GM12878 (cell line): ENCODE measurements around the gene BIRC5. TPM values are rescaled to one million over a fixed set of nuclear protein-coding genes. Genes with fewer than 3 reads are reported as not detected.

Experiments
- ATAC-seq: fragments of 200-7000 bp; cut with Tn5 transposase; 3 replicates; pipeline ENCODE4 v1.9.1; 2020; ENCODE audit warnings: mild to moderate bottlenecking, moderate library complexity
- BruUV-seq: library from RNA; stranded (reverse); fragments of 400-500 nt; replicated peaks from 2 replicates; lab custom pipeline; 2021; lab: Mats Ljungman, UMichigan
- CTCF ChIA-PET: fragments of 300-600 bp; sonication (Branson Sonifier 250); formaldehyde crosslinking; extraction: SDS; loops from one replicate; lab custom pipeline; 2021; ENCODE audit warnings: inconsistent platforms; lab: Yijun Ruan, JAX
- POLR2A ChIA-PET: fragments of 350-600 bp; formaldehyde crosslinking; extraction: SDS; loops from one replicate; lab custom pipeline; 2021; ENCODE audit warnings: inconsistent platforms; lab: Charles Lee
- RAD21 ChIA-PET: fragments of 300-600 bp; sonication (Branson Sonifier 250); formaldehyde crosslinking; loops from one replicate; lab custom pipeline; 2023; ENCODE audit warnings: antibody characterized with exemption; ENCODE audit not compliant: unreplicated experiment; lab: Charles Lee
- SMC1A ChIA-PET: fragments of 300-600 bp; sonication (Branson Sonifier 250); formaldehyde crosslinking; loops from one replicate; lab custom pipeline; 2023; ENCODE audit not compliant: unreplicated experiment, uncharacterized antibody; lab: Charles Lee
- DNase-seq: peaks from one replicate; pipeline ENCODE4 v3.0.0-alpha.2; 2011; ENCODE audit warnings: low read depth, low spot score
- FAIRE-seq: peaks from 3 replicates; lab custom pipeline; 2011; peaks lifted over from hg19 to GRCh38; lab: Jason Lieb, UNC
- H2AFZ ChIP-seq: 2 replicates; pipeline ENCODE4 v1.6.0; 2011; ENCODE audit warnings: low read depth, low read length, control low read depth; ENCODE audit not compliant: control insufficient read depth
- H3K27ac ChIP-seq: 2 replicates; pipeline ENCODE4 v1.5.1; 2011; ENCODE audit warnings: control low read depth; ENCODE audit not compliant: control insufficient read depth, insufficient read depth
- H3K27me3 ChIP-seq, 2 experiments: replicated peaks in 1 of 2; 2 replicates each; pipeline versions ENCODE4 v1.6.0 to v1.6.1; 2011; ENCODE audit warnings: low read length in 1 of 2; ENCODE audit not compliant: control insufficient read depth in 2 of 2, insufficient read depth in 2 of 2
- H3K36me3 ChIP-seq, 2 experiments: 2 replicates each; pipeline ENCODE4 v1.5.1; 2011; ENCODE audit warnings: low read length in 1 of 2; ENCODE audit not compliant: control insufficient read depth in 2 of 2, insufficient read depth in 2 of 2
- H3K4me1 ChIP-seq: 2 replicates; pipeline ENCODE4 v1.6.1; 2011; ENCODE audit warnings: mild to moderate bottlenecking, low read length, moderate library complexity, mixed read lengths; ENCODE audit not compliant: control insufficient read depth, insufficient read depth
- H3K4me2 ChIP-seq: 2 replicates; pipeline ENCODE4 v1.6.0; 2011; ENCODE audit warnings: control low read depth; ENCODE audit not compliant: control insufficient read depth, insufficient read depth
- H3K4me3 ChIP-seq: fragments of 200-600 bp; sonication (generic); 2 replicates; pipeline ENCODE4 v1.5.1; 2016
- H3K79me2 ChIP-seq: 2 replicates; pipeline ENCODE4 v1.6.0; 2011; ENCODE audit warnings: low read length; ENCODE audit not compliant: control insufficient read depth, insufficient read depth
- H3K9ac ChIP-seq: 2 replicates; pipeline ENCODE4 v1.8.0; 2011; ENCODE audit warnings: low read length, control low read depth, mixed read lengths; ENCODE audit not compliant: control insufficient read depth, insufficient read depth
- H3K9me3 ChIP-seq: replicated peaks from 3 replicates; pipeline ENCODE4 v1.5.1; 2011; ENCODE audit warnings: mild to moderate bottlenecking, low read length; ENCODE audit not compliant: control insufficient read depth, insufficient read depth
- H4K20me1 ChIP-seq: 2 replicates; pipeline ENCODE4 v1.6.0; 2011; ENCODE audit not compliant: control insufficient read depth, insufficient read depth
- BRCA1 ChIP-seq: IDR thresholded peaks from 2 replicates; pipeline ENCODE4 v1.6.1; 2011; ENCODE audit warnings: low read depth, low read length, improper control_type of control experiment
- ETV6 ChIP-seq, 2 experiments: fragments of 450-650 bp in 1 of 2; IDR thresholded peaks in 1 of 2; conservative IDR thresholded peaks in 1 of 2; 2 replicates each; pipeline ENCODE4 v1.6.1; 2014; ENCODE audit warnings: antibody characterized with exemption in 1 of 2, borderline replicate concordance in 1 of 2, low read depth in 1 of 2, mild to moderate bottlenecking in 1 of 2, moderate library complexity in 1 of 2
- MEF2B ChIP-seq: fragments of 450-650 bp; IDR thresholded peaks from 2 replicates; pipeline ENCODE4 v1.6.1; 2018; ENCODE audit warnings: mild to moderate bottlenecking, moderate library complexity; ENCODE audit not compliant: partially characterized antibody, poor library complexity, severe bottlenecking
- POLR2A ChIP-seq: IDR thresholded peaks from 2 replicates; pipeline ENCODE4 v1.6.1; 2011; ENCODE audit warnings: low read depth, mild to moderate bottlenecking, low read length
- POLR2AphosphoS5 ChIP-seq: IDR thresholded peaks from 2 replicates; pipeline ENCODE4 v1.6.1; 2011; ENCODE audit warnings: mild to moderate bottlenecking, low read length, inconsistent platforms
- RAD51 ChIP-seq: fragments of 450-650 bp; IDR thresholded peaks from 2 replicates; pipeline ENCODE4 v1.6.1; 2016; ENCODE audit warnings: moderate library complexity, mild to moderate bottlenecking, inconsistent platforms
- SMAD5 ChIP-seq: IDR thresholded peaks from 2 replicates; pipeline ENCODE4 v1.6.1; 2016; ENCODE audit warnings: antibody characterized with exemption, low read depth
- SPI1 ChIP-seq: IDR thresholded peaks from 2 replicates; pipeline ENCODE4 v1.6.1; 2011; ENCODE audit warnings: low read depth, mild to moderate bottlenecking, low read length, moderate library complexity, borderline replicate concordance; ENCODE audit not compliant: insufficient read depth
- SREBF1 ChIP-seq: IDR thresholded peaks from 2 replicates; pipeline ENCODE4 v1.6.1; 2012; ENCODE audit warnings: mild to moderate bottlenecking, low read length
- ZBED1 ChIP-seq: IDR thresholded peaks from 2 replicates; pipeline ENCODE4 v1.6.1; 2016; ENCODE audit warnings: borderline replicate concordance
- WGBS: methylation state at CpG from one replicate; pipeline ENCODE4 v1.1.6; 2016; ENCODE audit warnings: low lambda C conversion rate; ENCODE audit not compliant: insufficient replicate concordance, insufficient coverage; ENCODE audit errors: missing lambda C conversion rate; 5-methylcytosine and 5-hydroxymethylcytosine counted together
- in situ Hi-C: fragments of 300-500 bp; cut with MboI; formaldehyde crosslinking; loops from 9 replicates; pipeline ENCODE4 v1.14.3; 2018; ENCODE audit warnings: mixed read lengths
- intact Hi-C: fragments of 100-400 bp; cut with micrococcal nuclease; formaldehyde crosslinking; loops from one replicate; pipeline ENCODE4 v1.14.2; 2022; ENCODE audit not compliant: unreplicated experiment
- polyA plus RNA-seq, 11 experiments: library from polyadenylated mRNA; depleted of rRNA in 4 of 11; unstranded in 6 of 11; stranded (reverse) in 5 of 11; fragments of >200 nt; fragmentation: Nextera tagmentation in 4 of 11; fragmentation: Illumina TruSeq in 1 of 11; extraction: Ambion mirVana in 4 of 11; extraction: Trizol in 1 of 11; gene quantifications; 1 replicate in 1 of 11; 2 replicates in 10 of 11; pipeline versions ENCODE4 v1.2.1 to v1.2.3, GENCODE V29; 2011 to 2016; ENCODE audit warnings: inconsistent platforms in 2 of 11, missing spikeins in 2 of 11, low read depth in 1 of 11
- total RNA-seq, 4 experiments: library from RNA; depleted of rRNA in 3 of 4; stranded (reverse); fragments of >200 nt in 3 of 4; fragmentation: Illumina TruSeq in 1 of 4; extraction: Trizol in 1 of 4; gene quantifications; 2 replicates each; pipeline versions ENCODE4 v1.2.1 to v1.2.3, GENCODE V29; 2013 to 2021
- TF ChIP-seq, protein P1 (sequence below): IDR thresholded peaks from 2 replicates; pipeline ENCODE4 v1.6.1; 2012; ENCODE audit warnings: mild to moderate bottlenecking, low read depth, low read length
- TF ChIP-seq, protein P2 (sequence below), 3 experiments: IDR thresholded peaks in 2 of 3; conservative IDR thresholded peaks in 1 of 3; 2 replicates each; pipeline ENCODE4 v1.5.1; 2011; ENCODE audit warnings: low read depth in 3 of 3, low read length in 3 of 3, mild to moderate bottlenecking in 3 of 3, control low read depth in 2 of 3, moderate library complexity in 2 of 3, inconsistent platforms in 1 of 3, mixed read lengths in 1 of 3; ENCODE audit not compliant: control insufficient read depth in 2 of 3, insufficient read depth in 1 of 3; ENCODE audit errors: extremely low read depth in 1 of 3
- TF ChIP-seq, protein P3 (sequence below): IDR thresholded peaks from 2 replicates; pipeline ENCODE4 v1.6.1; 2012; ENCODE audit warnings: low read depth, low read length, improper control_type of control experiment

The BIRC5 gene
- total and polyA plus RNA-seq, 10 of the 15 experiments (the other 5 are each of a cell fraction or from before 2014, with no cell fraction given), result 41.0 to 175 (median 90.8) TPM

DNA sequence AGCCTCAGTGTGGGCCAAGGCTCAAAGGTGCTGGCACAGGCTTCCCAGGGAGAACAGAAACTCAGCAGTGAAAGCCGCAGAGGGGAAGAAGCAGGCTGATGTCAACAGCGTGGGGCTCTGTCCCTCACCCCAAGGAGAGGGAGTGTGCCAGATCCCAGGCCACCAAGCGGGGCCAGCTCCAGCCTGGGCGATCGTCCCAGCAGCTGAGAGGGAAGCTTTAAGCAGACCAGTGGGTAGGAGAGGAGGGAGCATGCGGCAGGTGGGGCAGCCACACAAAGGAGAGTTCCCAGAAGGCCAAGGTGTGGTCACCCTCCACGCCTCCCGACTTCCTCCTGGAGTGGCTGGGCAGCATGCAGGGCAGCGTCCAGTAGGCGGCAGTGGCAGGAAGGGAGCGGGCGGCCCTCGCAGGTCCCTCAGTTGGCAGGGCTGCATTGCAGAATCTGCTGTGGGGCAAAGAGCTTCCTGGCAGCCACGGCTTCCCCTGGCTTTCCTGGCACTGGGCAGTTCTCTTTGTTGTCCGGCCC lies 39.6 kb upstream of the BIRC5 start (continued):
- TF ChIP-seq, protein P1, sequence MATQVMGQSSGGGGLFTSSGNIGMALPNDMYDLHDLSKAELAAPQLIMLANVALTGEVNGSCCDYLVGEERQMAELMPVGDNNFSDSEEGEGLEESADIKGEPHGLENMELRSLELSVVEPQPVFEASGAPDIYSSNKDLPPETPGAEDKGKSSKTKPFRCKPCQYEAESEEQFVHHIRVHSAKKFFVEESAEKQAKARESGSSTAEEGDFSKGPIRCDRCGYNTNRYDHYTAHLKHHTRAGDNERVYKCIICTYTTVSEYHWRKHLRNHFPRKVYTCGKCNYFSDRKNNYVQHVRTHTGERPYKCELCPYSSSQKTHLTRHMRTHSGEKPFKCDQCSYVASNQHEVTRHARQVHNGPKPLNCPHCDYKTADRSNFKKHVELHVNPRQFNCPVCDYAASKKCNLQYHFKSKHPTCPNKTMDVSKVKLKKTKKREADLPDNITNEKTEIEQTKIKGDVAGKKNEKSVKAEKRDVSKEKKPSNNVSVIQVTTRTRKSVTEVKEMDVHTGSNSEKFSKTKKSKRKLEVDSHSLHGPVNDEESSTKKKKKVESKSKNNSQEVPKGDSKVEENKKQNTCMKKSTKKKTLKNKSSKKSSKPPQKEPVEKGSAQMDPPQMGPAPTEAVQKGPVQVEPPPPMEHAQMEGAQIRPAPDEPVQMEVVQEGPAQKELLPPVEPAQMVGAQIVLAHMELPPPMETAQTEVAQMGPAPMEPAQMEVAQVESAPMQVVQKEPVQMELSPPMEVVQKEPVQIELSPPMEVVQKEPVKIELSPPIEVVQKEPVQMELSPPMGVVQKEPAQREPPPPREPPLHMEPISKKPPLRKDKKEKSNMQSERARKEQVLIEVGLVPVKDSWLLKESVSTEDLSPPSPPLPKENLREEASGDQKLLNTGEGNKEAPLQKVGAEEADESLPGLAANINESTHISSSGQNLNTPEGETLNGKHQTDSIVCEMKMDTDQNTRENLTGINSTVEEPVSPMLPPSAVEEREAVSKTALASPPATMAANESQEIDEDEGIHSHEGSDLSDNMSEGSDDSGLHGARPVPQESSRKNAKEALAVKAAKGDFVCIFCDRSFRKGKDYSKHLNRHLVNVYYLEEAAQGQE, result no peak
- TF ChIP-seq, all 136 proteins: peak for 31

DNA sequence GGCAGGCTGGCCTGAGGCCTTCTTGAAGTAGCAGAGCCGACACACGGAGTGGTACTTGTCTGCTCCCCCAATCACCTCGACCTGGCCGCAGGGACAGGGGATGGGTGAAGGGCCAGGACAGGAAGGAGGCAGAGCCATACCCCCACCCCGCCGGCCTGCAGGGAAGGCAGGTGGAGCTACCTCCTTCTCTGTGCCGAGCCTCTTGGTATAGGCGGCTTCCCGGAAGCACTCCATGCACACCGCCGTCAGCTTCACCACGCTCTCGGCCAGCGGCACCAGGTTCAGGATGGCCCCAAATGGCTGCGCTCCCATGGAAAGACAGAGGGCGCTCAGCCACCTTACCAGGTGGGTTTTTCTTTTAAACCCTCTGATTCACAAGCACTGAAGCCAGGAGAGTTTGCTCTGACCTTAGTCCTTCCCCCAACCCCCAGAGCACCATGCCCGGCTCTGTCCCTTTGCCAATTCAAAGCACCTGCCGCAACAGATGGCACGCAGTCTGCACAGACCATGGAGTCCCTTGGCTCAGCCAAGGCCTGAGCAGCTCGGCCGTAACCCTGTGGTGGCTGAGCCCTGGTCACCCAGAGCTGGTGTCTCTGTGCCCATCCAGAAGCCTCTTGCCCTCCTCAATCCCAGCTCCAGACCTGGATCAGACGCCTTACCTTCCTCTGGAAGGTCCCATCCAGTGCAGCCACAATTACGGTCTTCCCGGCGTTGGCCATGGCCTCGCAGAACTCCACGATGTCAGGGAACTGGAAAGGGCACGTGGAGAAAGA lies 39.0 kb upstream of the BIRC5 start:
- in situ Hi-C loops (loop anchor here (5.0 to 25.0 kb wide), 2 partner anchors 63 to 1913 kb away; partner anchors contain the start of gene UBALD2), intact Hi-C loops (no loop called here)
- BruUV-seq, result no TSS peak
- FAIRE-seq, result no peak
- ChIA-PET POLR2A (interaction anchor here (0.6 to 8.7 kb wide), 11 partner anchors 9 to 48 kb away, joined by 3 to 85 read pairs (median 5); partner anchors contain the start of genes AFMID, TK1, TMC6 and TMC8), RAD21 (interaction anchor here (1.0 to 8.6 kb wide), 15 partner anchors 11 to 155 kb away, joined by 3 to 83 read pairs (median 7); partner anchors contain the start of genes AFMID, TK1 and TMC8), CTCF (interaction anchor here (0.7 to 9.0 kb wide), 22 partner anchors 8 to 157 kb away, joined by 3 to 132 read pairs (median 12); partner anchors contain the start of genes AFMID, BIRC5, TK1 and TMC6), SMC1A (interaction anchor here (0.7 to 7.4 kb wide), 16 partner anchors 9 to 156 kb away, joined by 3 to 51 read pairs (median 6); no protein-coding TSS in a partner anchor)
- Histone ChIP-seq H3K27ac (peak overlapping the region; percentile 86), H4K20me1 (no peaks in the 10 kb centered on the region; the same call in 1 of the 2 replicates), H3K79me2 (peaks cover 37% of the 10 kb centered on the region), H3K4me2 (peak overlapping the region; percentile 96; the same call in 1 of the 2 replicates), H3K9ac (no peak overlapping the region), H3K9me3 (no peaks in the 10 kb centered on the region), H3K4me3 (no peak overlapping the region), H2AFZ (no peak overlapping the region), H3K4me1 (peaks cover 62% of the 10 kb centered on the region), H3K36me3 (peaks cover 8 to 33% of the 10 kb centered on the region in 2 experiments; a peak in 3 of 4 replicates), H3K27me3 (no peaks in the 10 kb centered on the region)
- no peak for DNase-seq
- 85% methylated on average over 28 of the region's 28 CpGs for WGBS
- no peak for ATAC-seq
- TF ChIP-seq SMAD5 (peak; percentile 25; the same call in 1 of the 2 replicates), MEF2B (no peak), SREBF1 (no peak), POLR2A (peak; percentile 69), RAD51 (no peak), SPI1 (no peak), BRCA1 (no peak), ETV6 (conservative IDR thresholded peaks at IDR 0.05 in 1 of 2, IDR thresholded peaks at IDR 0.05 in 1 of 2; ENCODE audit: borderline replicate concordance in 1 of 2, low read depth in 1 of 2) (no peak), ZBED1 (peak; percentile 56; the same call in 1 of the 2 replicates), POLR2AphosphoS5 (peak; percentile 15; the same call in 1 of the 2 replicates)
- TF ChIP-seq, protein P2, sequence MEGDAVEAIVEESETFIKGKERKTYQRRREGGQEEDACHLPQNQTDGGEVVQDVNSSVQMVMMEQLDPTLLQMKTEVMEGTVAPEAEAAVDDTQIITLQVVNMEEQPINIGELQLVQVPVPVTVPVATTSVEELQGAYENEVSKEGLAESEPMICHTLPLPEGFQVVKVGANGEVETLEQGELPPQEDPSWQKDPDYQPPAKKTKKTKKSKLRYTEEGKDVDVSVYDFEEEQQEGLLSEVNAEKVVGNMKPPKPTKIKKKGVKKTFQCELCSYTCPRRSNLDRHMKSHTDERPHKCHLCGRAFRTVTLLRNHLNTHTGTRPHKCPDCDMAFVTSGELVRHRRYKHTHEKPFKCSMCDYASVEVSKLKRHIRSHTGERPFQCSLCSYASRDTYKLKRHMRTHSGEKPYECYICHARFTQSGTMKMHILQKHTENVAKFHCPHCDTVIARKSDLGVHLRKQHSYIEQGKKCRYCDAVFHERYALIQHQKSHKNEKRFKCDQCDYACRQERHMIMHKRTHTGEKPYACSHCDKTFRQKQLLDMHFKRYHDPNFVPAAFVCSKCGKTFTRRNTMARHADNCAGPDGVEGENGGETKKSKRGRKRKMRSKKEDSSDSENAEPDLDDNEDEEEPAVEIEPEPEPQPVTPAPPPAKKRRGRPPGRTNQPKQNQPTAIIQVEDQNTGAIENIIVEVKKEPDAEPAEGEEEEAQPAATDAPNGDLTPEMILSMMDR (IDR thresholded peaks at IDR 0.05 in 2 of 3, conservative IDR thresholded peaks at IDR 0.05 in 1 of 3; ENCODE audit: control insufficient read depth in 2 of 3, extremely low read depth in 1 of 3, insufficient read depth in 1 of 3, low read depth in 3 of 3, low read length in 3 of 3), result peak in 2 of 3 experiments; percentile 26 to 30; a peak in 4 of 6 replicates
- TF ChIP-seq, protein P3, sequence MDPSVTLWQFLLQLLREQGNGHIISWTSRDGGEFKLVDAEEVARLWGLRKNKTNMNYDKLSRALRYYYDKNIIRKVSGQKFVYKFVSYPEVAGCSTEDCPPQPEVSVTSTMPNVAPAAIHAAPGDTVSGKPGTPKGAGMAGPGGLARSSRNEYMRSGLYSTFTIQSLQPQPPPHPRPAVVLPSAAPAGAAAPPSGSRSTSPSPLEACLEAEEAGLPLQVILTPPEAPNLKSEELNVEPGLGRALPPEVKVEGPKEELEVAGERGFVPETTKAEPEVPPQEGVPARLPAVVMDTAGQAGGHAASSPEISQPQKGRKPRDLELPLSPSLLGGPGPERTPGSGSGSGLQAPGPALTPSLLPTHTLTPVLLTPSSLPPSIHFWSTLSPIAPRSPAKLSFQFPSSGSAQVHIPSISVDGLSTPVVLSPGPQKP, result no peak
